Measurements from ENCODE around the gene AUH. TPM values are rescaled to one million over a fixed set of nuclear protein-coding genes. Genes with fewer than 3 reads are reported as not detected.

Gene AUH
- total RNA-seq, 1 experiment from 2014 or later, result 21.7 TPM

- no peak for DNase-seq
- Histone ChIP-seq H3K4me2 (ENCODE audit: insufficient read depth, insufficient read length, low read length) (no peak overlapping the region), H2AK5ac (ENCODE audit: insufficient read length, low read length) (no peak overlapping the region), H4K91ac (ENCODE audit: insufficient read length, low read depth, low read length) (no peak overlapping the region), H3K27me3 (ENCODE audit: insufficient read depth, low read length) (no peaks in the 10 kb centered on the region), H3K27ac (ENCODE audit: insufficient read length, low read depth, low read length) (no peak overlapping the region), H3K9ac (ENCODE audit: extremely low read depth, insufficient read length, low read length) (no peak overlapping the region), H2AFZ (ENCODE audit: low read length) (no peak overlapping the region), H3K79me1 (ENCODE audit: insufficient read depth, low read depth, low read length, poor library complexity, severe bottlenecking) (no peaks in the 10 kb centered on the region), H3K14ac (ENCODE audit: insufficient read depth, low read length) (no peak overlapping the region), H3K23me2 (ENCODE audit: insufficient read length, low read depth, low read length, poor library complexity, severe bottlenecking) (no peaks in the 10 kb centered on the region), H3K56ac (ENCODE audit: insufficient read length, low read depth, low read length) (no peak overlapping the region), H2BK12ac (ENCODE audit: insufficient read length, low read depth, low read length) (no peak overlapping the region), H3K18ac (ENCODE audit: insufficient read length, low read depth, low read length) (no peak overlapping the region), H2BK20ac (ENCODE audit: low read depth, low read length, poor library complexity, severe bottlenecking) (no peak overlapping the region), H3K79me2 (ENCODE audit: insufficient read depth, low read length) (no peaks in the 10 kb centered on the region), H4K5ac (ENCODE audit: insufficient read length, low read depth, low read length) (no peak overlapping the region), H3K4me1 (ENCODE audit: insufficient read depth, low read length) (no peaks in the 10 kb centered on the region), H4K8ac (replicated peaks; ENCODE audit: insufficient read length, low read depth, low read length) (no peak overlapping the region), H2BK120ac (ENCODE audit: low read depth, low read length, poor library complexity, severe bottlenecking) (no peak overlapping the region), H2BK5ac (ENCODE audit: insufficient read length, low read length) (no peak overlapping the region), H4K20me1 (ENCODE audit: control insufficient read depth, insufficient read depth, insufficient read length) (no peaks in the 10 kb centered on the region), H3K23ac (ENCODE audit: insufficient read length, low read depth, low read length) (no peak overlapping the region), H2BK15ac (ENCODE audit: low read depth, low read length) (no peak overlapping the region), H3K4ac (ENCODE audit: low read depth, low read length) (no peak overlapping the region), H3T11ph (ENCODE audit: low read length) (no peak overlapping the region), H3K9me3 (ENCODE audit: control insufficient read depth, low read depth, low read length) (no peaks in the 10 kb centered on the region)
- no peak for TF ChIP-seq CTCF (conservative IDR thresholded peaks at IDR 0.05)
- Mint-ChIP-seq H3K27ac (peak overlapping the region in 1 of 3 experiments; percentile 14; a peak in 1 of 7 replicates), H3K4me3 (no peak overlapping the region), H3K27me3 (ENCODE audit: low read depth) (no peaks in the 10 kb centered on the region), H3K4me1 (peaks cover 3 to 7% of the 10 kb centered on the region in 2 experiments; a peak in 1 of 4 replicates), H3K9me3 (no peaks in the 10 kb centered on the region), H3K36me3 (ENCODE audit: insufficient read depth in 1 of 3, low read depth in 3 of 3) (peaks cover 0 to 13% (median 9%) of the 10 kb centered on the region in 3 experiments; a peak in 5 of 7 replicates)
- WGBS (ENCODE audit: extremely low coverage, insufficient read length, low lambda C conversion rate), result no CpG with 5 or more reads among the region's 5 CpGs
These were observed 138.7 kb downstream of the AUH start for GRCh38 chr9:91223000-91223399.
